AML-193 (cell line): ENCODE results near the gene TMEM59L.

Source experiments
- DNase-seq, 2 experiments: peaks; one replicate each; lab custom pipeline; 2025; lab: John Stamatoyannopoulos, UW

The TMEM59L gene

DNA sequence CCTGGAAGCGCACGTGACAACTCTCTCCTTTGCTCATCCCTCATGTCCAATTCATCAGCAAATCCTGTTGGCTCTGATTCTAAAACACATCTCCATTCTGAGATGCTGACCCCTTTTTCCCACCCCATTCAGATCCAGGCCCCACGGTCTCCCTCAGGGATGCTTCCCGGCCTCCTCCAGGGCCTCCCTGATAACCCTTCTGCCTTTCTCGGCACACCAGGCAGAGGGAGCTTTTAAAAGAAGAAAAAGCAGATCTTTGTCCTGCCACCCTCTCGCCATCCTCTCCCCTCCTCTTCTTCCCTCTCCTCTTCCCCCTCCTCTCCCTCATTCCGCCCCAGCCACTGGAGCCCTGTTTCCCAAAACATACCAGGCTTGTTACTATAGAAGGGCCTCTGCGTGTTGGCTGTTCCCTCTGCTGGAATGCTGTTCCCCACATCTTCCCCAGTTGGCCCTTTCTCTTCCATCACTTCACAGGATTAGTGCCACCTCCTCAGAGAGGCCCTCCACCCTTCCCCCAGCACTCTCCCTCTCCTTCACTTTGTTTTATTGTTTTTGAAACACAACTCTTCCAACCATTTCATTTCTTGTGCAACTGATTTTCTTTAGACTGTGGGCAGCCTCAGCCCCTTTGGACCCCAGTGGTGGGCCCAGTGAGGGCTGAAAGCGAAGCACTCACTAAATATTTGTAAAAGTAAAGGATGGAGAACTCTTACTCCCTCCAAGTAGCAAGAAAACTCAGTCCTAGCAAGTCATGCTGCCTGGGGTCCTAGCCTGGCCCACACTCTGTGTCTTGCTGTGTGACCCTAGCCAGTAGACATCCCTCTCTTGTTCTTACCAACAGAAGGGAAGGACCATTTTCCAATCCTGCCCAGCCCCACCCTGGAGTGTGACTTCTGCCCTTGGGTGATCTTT is 3.6 kb upstream of the TMEM59L start:
- DNase-seq, result no peak

- no peak for DNase-seq
Observed at GRCh38 chr19:18609717-18610051, 3.0 kb upstream of the TMEM59L start.

DNA sequence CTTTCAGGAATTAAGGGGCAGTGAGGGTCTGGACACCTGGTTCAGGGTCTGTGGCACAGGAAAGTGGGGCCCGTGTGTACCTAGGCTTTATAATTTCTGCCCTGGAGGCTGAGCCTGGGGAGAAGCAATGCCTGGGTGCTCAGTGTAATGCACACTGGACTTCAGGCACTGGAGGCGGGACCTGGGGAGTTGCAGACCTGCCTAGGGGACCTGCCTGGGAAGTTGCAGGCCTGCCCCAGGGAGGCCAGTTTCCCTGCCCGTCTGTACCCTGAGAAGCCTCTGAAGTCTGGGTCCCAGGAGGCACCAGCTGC is 2.5 kb upstream of the TMEM59L start:
- DNase-seq, result no peak

GRCh38 chr19:18610556-18611326 is 1.9 kb upstream of the TMEM59L start:
- DNase-seq, result no peak

GRCh38 chr19:18611327-18612050 is 1.2 kb upstream of the TMEM59L start:
- no peak for DNase-seq

DNA sequence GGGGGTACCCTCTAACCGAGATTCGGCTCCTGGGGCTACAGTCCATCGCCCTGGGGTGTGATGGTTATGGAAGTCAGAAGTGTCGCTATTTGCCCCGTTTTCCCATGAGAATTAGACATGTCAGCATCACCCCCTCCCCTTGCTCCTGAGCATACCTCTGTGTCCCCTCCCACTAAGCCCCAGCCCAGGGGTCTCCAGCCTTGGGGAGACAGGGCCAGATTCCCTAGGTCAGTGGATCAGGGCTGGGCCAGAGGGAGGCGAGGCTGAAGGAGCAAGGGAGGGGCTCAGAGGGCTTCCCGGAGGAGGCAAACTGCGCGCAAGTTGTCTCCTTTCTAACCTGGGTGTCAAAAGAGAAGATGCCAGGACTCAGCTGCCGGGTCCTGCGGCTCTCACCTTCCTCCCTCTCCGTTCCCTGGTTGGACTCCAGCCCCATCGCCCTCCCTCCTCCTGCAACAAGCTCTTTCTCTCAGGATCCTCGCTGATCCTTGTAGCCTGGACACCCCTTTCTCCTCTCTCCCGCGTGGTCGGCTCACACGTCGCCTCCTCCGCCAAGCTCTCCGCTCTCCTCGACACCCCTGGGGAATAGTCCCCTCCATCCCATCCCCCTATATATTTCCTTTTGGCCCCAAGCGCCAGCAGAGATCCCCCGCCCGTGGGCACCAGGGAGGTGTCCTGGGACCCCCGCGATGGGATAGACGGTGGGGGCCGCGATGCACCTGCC is 459 bp upstream of the TMEM59L start:
- DNase-seq, result no peak

GRCh38 chr19:18613589-18614234 is 1.0 kb downstream of the TMEM59L start:
- DNase-seq, result no peak

GRCh38 chr19:18616023-18616422 is 3.4 kb downstream of the TMEM59L start:
- no peak for DNase-seq

DNA sequence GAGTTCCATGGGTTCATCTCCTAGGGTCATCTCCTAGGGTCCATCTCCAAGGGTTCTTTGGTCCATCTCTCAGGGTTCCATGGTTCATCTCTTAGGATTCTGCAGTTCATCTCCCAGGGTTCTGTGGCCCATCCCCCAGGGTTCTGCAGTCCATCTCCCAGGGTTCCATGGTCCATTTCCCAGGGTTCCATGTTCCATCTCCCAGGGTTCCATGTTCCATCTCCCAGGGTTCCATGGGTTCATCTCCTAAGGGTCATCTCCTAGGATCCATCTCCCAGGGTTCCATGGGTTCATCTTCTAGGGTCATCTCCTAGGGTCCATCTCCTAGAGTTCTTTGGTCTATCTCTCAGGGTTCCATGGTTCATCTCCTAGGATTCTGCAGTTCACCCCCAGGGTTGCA is 4.9 kb downstream of the TMEM59L start:
- DNase-seq, result no peak

- DNase-seq, result no peak
Observed at GRCh38 chr19:18618236-18618635, 5.6 kb downstream of the TMEM59L start.

DNA sequence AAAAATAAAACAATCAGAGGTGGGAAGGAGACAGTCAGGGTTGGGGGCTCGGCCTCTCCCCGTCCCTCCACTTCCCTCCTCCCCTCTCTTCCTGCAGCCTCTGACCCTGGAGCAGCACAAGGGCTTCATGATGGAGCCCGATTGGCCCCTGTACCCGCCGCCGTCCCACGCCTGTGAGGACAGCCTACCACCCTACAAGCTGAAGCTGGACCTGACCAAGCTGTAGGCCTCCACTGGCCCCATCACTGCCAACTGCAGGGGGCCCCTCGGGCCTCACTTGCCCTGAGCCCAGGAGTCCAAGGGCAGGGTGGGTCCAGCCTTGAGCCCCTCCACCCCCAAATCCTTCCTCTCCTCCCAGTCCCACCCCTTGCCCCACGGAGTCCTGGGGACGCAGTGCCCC is 7.6 kb downstream of the TMEM59L start:
- DNase-seq, result no peak

GRCh38 chr19:18620902-18621301 is 8.2 kb downstream of the TMEM59L start:
- DNase-seq, result no peak

- DNase-seq, result no peak
Observed at GRCh38 chr19:18626906-18627305, 14.2 kb downstream of the TMEM59L start.

DNA sequence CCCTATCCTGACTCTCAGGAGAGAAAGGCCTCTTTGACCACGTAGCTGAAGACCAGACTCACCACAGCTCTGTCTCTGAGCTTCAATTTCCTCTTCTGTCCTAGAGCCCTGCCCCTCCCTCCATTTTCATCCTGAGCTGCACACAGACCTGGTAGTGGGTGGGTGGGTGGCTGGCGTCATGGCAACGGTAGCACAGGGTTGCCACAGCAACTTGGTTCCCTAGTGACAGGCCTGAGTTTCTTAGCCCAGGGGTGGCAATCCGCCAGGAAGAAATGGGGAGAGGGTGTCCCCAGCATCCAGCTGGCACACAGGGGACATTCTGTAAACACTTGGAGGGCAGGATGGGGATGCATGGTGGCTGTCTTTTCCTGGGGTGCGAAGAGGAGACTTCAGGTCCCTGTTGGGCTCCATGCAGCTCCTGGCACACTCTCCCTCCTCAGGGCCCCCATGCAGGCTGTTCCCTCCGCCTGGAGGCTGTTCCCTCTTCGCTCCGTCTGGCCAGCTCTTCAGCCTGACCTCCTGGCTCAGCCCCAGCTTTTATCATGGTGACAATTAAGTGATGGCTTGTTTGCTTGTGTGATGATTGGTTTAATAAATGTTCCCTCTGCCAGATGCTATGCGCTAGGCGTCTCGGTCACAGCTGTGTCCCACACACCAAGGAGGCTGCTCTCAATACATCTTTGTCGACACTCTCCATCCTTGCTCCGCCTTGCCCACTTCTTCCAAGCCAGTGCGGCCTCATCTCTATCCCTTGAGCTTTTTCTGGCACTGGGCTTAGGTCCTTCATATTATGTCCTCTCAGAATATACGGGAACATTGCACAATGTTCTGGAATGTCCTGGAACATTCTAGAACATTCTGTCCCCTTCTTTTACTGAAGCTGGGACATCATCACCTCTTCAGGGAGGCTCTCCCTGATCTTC is 16.8 kb downstream of the TMEM59L start:
- no peak for DNase-seq

DNA sequence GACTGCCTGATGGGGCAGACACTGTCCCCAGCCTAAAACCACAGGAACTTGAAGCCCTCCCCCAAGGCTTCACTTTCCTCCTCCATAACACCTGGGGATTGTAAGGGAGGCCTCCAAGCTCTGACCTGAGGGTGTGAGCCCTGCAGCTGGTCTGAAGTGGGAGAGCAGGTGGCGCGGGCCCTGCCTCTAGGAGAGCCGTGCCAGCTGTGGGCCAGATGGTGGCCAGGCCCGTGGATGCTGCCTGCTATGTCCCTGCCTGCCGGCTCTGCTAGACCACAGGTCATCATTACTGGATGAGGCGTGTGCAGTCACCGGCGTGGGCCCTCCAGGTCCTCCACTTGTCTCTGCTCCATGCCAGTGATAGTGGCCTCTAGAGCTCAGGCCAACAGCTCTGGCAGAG is 20.7 kb downstream of the TMEM59L start:
- no peak for DNase-seq

GRCh38 chr19:18634612-18635297 is 22.1 kb downstream of the TMEM59L start:
- DNase-seq, result no peak

GRCh38 chr19:18635831-18636182 is 23.1 kb downstream of the TMEM59L start:
- DNase-seq, result no peak

DNA sequence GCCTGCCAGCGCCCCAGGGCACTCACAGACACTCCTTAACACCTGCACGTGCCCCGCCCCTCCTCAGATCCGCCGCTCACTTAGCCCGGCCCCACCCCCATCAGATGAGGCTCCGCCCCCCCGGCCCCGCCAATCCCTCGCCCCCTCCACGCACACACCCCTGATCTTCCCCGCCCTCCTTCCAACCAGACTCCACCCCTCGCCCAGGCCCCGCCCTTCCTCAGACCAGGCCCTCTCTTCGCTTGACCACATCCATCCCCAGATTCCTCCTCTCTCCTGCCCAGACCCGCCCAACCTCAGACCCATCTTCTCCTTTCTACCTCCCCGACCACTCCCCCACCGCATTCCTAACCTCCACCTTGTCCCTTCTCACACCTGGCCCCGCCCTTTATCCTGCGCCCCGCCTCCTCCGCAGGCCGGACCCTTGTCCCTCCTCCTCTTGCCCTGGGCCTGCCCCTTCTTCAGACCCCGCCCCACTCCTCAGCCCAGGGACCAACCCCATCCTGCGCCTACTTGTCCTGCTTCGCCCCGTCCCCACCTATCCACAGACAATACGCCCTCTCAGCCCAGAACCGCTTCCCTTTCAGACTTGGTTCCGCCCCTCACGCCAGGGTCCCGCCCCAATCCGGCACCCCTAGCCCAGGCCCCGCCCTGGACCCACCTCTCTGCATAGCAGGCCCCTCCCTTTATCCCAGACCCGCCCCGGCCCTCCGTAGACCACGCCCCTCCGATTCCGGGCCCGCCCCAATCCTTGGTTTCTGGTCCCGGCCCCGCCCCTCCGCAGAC is 23.7 kb downstream of the TMEM59L start:
- DNase-seq, result peak; percentile 88 to 94

DNA sequence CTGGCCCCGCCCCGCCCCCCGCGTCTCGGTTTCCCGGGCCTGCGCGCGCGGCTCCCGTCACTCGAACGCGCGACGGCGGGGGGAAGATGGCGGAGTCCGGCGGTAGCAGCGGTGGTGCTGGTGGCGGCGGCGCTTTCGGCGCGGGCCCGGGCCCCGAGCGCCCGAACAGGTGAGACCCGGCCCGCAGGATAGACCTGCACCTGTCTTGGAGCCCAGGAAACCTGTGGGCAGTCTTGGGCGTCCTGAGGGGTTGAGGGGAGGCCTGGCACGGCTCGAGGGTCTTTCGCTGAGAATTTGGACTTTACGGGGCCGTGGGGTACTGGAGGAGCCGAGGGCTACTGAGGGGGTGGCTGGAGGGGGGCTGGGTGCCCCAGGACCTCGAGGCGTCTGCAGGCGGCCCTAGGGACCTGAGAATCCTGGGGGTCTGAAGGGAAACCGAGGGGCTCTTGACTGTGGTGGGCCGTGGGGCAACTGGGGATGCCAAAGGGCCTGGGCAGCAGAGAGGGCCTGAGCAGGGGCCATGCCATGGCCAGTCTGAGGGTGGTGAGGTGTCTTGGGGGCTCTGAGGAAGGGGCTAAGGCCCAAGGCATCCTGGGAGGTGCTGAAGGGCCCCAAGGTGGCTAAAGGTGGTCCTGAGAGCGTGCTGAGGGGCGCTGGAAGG is 24.4 kb downstream of the TMEM59L start, which contains the start of gene KLHL26:
Gene KLHL26 (plus strand): TSS at position 60 of the 661 bp plus-strand sequence. CDS start 27 bp downstream, at position 87.
- DNase-seq, result no peak
